Glutamatergic neuron (in vitro differentiated cells): ENCODE results near the gene NDUFA11. TPM values are rescaled to one million over a fixed set of nuclear protein-coding genes. Genes with fewer than 3 reads are reported as not detected.

ENCODE experiments used
- DNase-seq: peaks from one replicate; pipeline ENCODE4 v3.0.0; 2022
- H3K27ac Mint-ChIP-seq: one replicate; pipeline ENCODE4 v1.8.0; 2020; ENCODE audit warnings: mild to moderate bottlenecking, mixed read lengths, inconsistent platforms; ENCODE audit not compliant: unreplicated experiment
- H3K27me3 Mint-ChIP-seq: one replicate; pipeline ENCODE4 v1.8.0; 2020; ENCODE audit warnings: mild to moderate bottlenecking, moderate library complexity, mixed read lengths, inconsistent platforms; ENCODE audit not compliant: unreplicated experiment
- H3K36me3 Mint-ChIP-seq: one replicate; pipeline ENCODE4 v1.8.0; 2020; ENCODE audit warnings: mild to moderate bottlenecking, mixed read lengths, inconsistent platforms; ENCODE audit not compliant: unreplicated experiment
- H3K4me1 Mint-ChIP-seq: one replicate; pipeline ENCODE4 v1.8.0; 2020; ENCODE audit warnings: mild to moderate bottlenecking, low read depth, mixed read lengths, inconsistent platforms; ENCODE audit not compliant: unreplicated experiment
- H3K4me3 Mint-ChIP-seq: one replicate; pipeline ENCODE4 v1.8.0; 2020; ENCODE audit warnings: mild to moderate bottlenecking, mixed read lengths, inconsistent platforms; ENCODE audit not compliant: unreplicated experiment
- H3K9me3 Mint-ChIP-seq: one replicate; pipeline ENCODE4 v1.8.0; 2020; ENCODE audit warnings: mild to moderate bottlenecking, moderate library complexity, mixed read lengths, inconsistent platforms; ENCODE audit not compliant: unreplicated experiment
- CTCF ChIP-seq: fragments of 200-600 bp; sonication (generic); IDR thresholded peaks from one replicate; pipeline ENCODE4 v1.5.0; 2021; ENCODE audit not compliant: partially characterized antibody, unreplicated experiment
- total RNA-seq: library from RNA; stranded (reverse); fragmentation: NEBNext Ultra II Directional; extraction: Animal tissue kit (Norgen Biotek cat#: 25700); gene quantifications from one replicate; pipeline ENCODE4 v1.2.1, GENCODE V29; 2021; ENCODE audit not compliant: unreplicated experiment

The NDUFA11 gene
- total RNA-seq, 1 donor from 2014 or later: 193 TPM

- no peak for TF ChIP-seq CTCF
- no peak overlapping the region for H3K4me3 Mint-ChIP-seq
- peaks cover 3% of the 10 kb centered on the region for H3K27me3 Mint-ChIP-seq
- peaks cover 4% of the 10 kb centered on the region for H3K9me3 Mint-ChIP-seq
- H3K4me1 Mint-ChIP-seq: no peaks in the 10 kb centered on the region
- H3K36me3 Mint-ChIP-seq: no peaks in the 10 kb centered on the region
- H3K27ac Mint-ChIP-seq: no peak overlapping the region
- no peak for DNase-seq
Observed at GRCh38 chr19:5910638-5910907, 7.0 kb upstream of the NDUFA11 start.

DNA sequence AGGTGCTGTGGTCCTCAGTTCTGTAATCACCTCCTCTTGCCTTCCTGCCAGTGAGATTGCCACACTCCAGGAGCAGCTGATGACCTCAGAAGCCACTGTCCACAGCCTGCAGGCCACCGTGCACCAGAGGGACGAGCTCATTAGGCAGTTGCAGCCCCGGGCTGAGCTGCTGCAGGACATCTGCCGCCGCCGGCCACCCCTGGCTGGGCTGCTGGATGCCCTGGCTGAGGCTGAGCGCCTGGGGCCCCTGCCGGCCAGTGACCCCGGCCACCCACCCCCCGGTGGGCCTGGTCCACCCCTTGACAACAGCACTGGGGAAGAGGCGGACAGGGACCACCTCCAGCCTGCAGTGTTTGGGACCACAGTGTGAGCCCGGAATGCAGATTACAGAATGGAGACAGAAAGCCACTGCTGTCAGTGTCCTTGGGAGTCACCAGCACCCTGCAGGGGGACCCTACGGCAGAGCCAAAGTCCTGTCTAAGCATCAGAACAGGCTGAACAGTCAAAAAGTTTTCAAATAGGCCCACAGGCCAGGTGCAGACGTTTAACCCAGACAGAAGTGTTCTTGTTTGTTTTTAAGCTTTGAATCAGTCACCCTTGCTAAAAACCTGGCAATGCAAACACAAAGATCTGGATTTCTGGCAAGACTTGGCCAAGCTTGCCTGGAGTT is 5.3 kb upstream of the NDUFA11 start:
- peak overlapping the region; percentile 86 for H3K27ac Mint-ChIP-seq
- DNase-seq: peak; percentile 76
- H3K9me3 Mint-ChIP-seq: peaks cover 11% of the 10 kb centered on the region
- H3K4me1 Mint-ChIP-seq: no peaks in the 10 kb centered on the region
- TF ChIP-seq CTCF: no peak
- peaks cover 7% of the 10 kb centered on the region for H3K27me3 Mint-ChIP-seq
- H3K36me3 Mint-ChIP-seq: no peaks in the 10 kb centered on the region
- H3K4me3 Mint-ChIP-seq: no peak overlapping the region

GRCh38 chr19:5907241-5907640 is 3.7 kb upstream of the NDUFA11 start:
- H3K9me3 Mint-ChIP-seq: peaks cover 14% of the 10 kb centered on the region
- H3K36me3 Mint-ChIP-seq: no peaks in the 10 kb centered on the region
- H3K27ac Mint-ChIP-seq: peak overlapping the region; percentile 20
- no peak overlapping the region for H3K4me3 Mint-ChIP-seq
- H3K4me1 Mint-ChIP-seq: peaks cover 2% of the 10 kb centered on the region
- peaks cover 13% of the 10 kb centered on the region for H3K27me3 Mint-ChIP-seq
- DNase-seq: no peak
- TF ChIP-seq CTCF: no peak

DNA sequence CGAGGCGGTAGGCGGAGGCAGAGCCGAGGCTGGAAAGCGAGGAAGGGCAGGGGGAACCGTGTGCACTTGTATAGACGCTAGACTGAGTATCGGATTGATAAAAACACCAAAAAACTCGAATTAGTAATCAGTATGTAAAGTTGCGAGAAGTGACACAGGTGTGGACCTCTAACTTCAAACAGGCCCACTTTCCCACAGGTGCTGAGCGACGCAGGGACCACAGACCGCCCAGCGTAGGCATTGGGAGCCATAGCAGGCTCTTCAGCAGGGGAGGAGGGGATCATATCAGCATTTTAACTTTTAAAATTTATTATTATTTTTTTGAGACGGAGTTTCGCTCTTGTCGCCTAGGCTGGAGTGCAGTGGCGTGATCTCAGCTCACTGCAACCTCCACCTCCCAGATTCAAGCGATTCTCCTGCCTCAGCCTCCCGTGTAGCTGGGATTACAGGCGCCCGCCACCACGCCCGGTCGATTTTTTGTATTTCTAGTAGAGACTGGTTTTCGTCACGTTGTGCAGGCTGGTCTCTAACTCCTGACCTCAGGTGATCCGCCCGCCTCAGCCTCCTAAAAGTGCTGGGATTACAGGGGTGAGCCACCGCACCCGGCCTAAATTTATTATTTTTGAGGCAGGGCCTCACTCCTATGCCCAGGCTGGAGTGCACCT is 1.7 kb upstream of the NDUFA11 start:
- peak overlapping the region; percentile 63 for H3K4me3 Mint-ChIP-seq
- DNase-seq: no peak
- H3K9me3 Mint-ChIP-seq: peaks cover 14% of the 10 kb centered on the region
- peaks cover 16% of the 10 kb centered on the region for H3K27me3 Mint-ChIP-seq
- no peak for TF ChIP-seq CTCF
- no peak overlapping the region for H3K27ac Mint-ChIP-seq
- H3K4me1 Mint-ChIP-seq: peaks cover 8% of the 10 kb centered on the region
- H3K36me3 Mint-ChIP-seq: no peaks in the 10 kb centered on the region

DNA sequence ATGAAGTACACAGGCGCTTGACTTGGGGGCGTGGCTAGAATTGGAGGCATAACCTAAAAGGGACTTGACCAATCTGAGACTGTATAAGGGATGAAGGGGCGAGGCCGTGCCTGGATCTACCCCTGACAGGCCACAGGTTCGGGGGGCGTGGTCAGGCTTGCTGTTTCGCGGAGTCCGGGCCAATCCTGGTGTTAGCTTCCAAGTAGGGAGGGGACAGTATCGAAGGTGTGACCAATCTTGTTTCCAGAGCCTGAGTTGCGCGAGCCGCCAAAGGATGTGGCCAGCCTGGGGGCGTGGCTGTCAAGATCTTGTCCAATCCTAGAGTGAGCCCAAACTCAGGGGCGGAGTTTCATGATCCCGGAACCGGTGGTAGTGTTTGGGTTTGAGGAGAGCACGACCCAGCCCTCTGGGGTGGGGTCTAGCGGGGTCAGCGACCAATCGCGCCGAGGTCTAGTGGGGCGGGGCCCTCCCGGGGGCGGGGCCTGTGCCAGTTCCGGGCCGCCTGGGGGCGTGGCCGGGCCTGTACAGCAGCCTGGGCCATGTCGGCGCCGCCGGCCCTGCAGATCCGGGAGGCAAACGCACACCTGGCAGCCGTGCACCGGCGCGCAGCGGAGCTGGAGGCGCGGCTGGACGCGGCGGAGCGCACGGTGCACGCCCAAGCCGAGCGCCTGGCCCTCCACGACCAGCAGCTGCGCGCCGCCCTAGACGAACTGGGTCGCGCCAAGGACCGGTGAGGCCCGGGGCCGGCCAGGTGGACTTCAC is 943 bp upstream of the NDUFA11 start, which contains the start of gene VMAC:
TSS of gene VMAC (plus strand) at position 521 of the 762 bp plus-strand sequence. CDS start at position 540, 19 bp downstream.
- H3K36me3 Mint-ChIP-seq: no peaks in the 10 kb centered on the region
- DNase-seq: peak; percentile 100
- peaks cover 8% of the 10 kb centered on the region for H3K4me1 Mint-ChIP-seq
- no peak for TF ChIP-seq CTCF
- H3K4me3 Mint-ChIP-seq: peak within 1 kb of the TSS; percentile 98
- H3K27ac Mint-ChIP-seq: peak within 1 kb of the TSS; percentile 95
- H3K9me3 Mint-ChIP-seq: peaks cover 10% of the 10 kb centered on the region
- H3K27me3 Mint-ChIP-seq: peaks cover 16% of the 10 kb centered on the region
